Hepatocyte (in vitro differentiated cells): ENCODE measurements around the gene ARPC1A. TPM values are rescaled to one million over a fixed set of nuclear protein-coding genes. Genes with fewer than 3 reads are reported as not detected.
"Not testable (repeated sequence)": the region's sequence is repeated elsewhere in the genome, so short reads cannot be mapped to it uniquely, and the experiment has no call there.

Experiments used
- DNase-seq: peaks from one replicate; pipeline ENCODE4 v3.0.0-alpha.2; 2016; ENCODE audit warnings: low spot score
- H2AFZ ChIP-seq: fragments of 200-600 bp; sonication (generic); 2 replicates; pipeline ENCODE4 v1.6.0; 2016; ENCODE audit warnings: antibody characterized with exemption, mild to moderate bottlenecking
- H3K27ac ChIP-seq: fragments of 200-600 bp; sonication (generic); 2 replicates; pipeline ENCODE4 v1.5.1; 2016; ENCODE audit warnings: mild to moderate bottlenecking
- H3K27me3 ChIP-seq: fragments of 200-600 bp; sonication (generic); 2 replicates; pipeline ENCODE4 v1.6.1; 2016
- H3K36me3 ChIP-seq: fragments of 200-600 bp; sonication (generic); replicated peaks from 2 replicates; pipeline ENCODE4 v1.5.1; 2016; ENCODE audit warnings: low read depth; ENCODE audit not compliant: insufficient read depth
- H3K4me1 ChIP-seq: fragments of 200-600 bp; sonication (generic); 2 replicates; pipeline ENCODE4 v1.5.1; 2016; ENCODE audit warnings: mild to moderate bottlenecking, moderate library complexity; ENCODE audit not compliant: insufficient read depth
- H3K4me2 ChIP-seq: fragments of 200-600 bp; sonication (generic); 2 replicates; pipeline ENCODE4 v1.6.0; 2016
- H3K4me3 ChIP-seq: fragments of 200-600 bp; sonication (generic); 2 replicates; pipeline ENCODE4 v1.5.1; 2016; ENCODE audit warnings: mild to moderate bottlenecking
- H3K79me2 ChIP-seq: fragments of 200-600 bp; sonication (generic); 2 replicates; pipeline ENCODE4 v1.6.0; 2017; ENCODE audit warnings: mild to moderate bottlenecking
- H3K9me2 ChIP-seq: fragments of 200-600 bp; sonication (generic); replicated peaks from 2 replicates; pipeline ENCODE4 v1.6.0; 2017; ENCODE audit warnings: mild to moderate bottlenecking; ENCODE audit not compliant: insufficient read depth
- H3K9me3 ChIP-seq: fragments of 200-600 bp; sonication (generic); 2 replicates; pipeline ENCODE4 v1.5.1; 2016; ENCODE audit warnings: low read depth, mild to moderate bottlenecking
- H4K20me1 ChIP-seq: fragments of 200-600 bp; sonication (generic); 2 replicates; pipeline ENCODE4 v1.6.0; 2016; ENCODE audit warnings: mild to moderate bottlenecking; ENCODE audit not compliant: insufficient read depth, poor library complexity, severe bottlenecking
- EZH2 ChIP-seq: fragments of 200-600 bp; sonication (generic); IDR thresholded peaks from 2 replicates; pipeline ENCODE4 v1.6.1; 2016; ENCODE audit warnings: antibody characterized with exemption, mild to moderate bottlenecking, borderline replicate concordance
- EZH2phosphoT487 ChIP-seq: fragments of 200-600 bp; sonication (generic); IDR thresholded peaks from one replicate; pipeline ENCODE4 v1.6.1; 2018; ENCODE audit warnings: antibody characterized with exemption, mild to moderate bottlenecking, low read depth, moderate library complexity; ENCODE audit not compliant: unreplicated experiment, severe bottlenecking
- WGBS: methylation state at CpG from one replicate; pipeline ENCODE4 v1.1.6; 2016; ENCODE audit warnings: low lambda C conversion rate; ENCODE audit errors: missing lambda C conversion rate; 5-methylcytosine and 5-hydroxymethylcytosine counted together
- polyA plus RNA-seq: library from polyadenylated mRNA; unstranded; fragments of >200 nt; fragmentation: Nextera tagmentation; extraction: Ambion mirVana; gene quantifications from 2 replicates; pipeline ENCODE4 v1.2.1, GENCODE V29; 2016
- total RNA-seq: library from RNA; depleted of rRNA; stranded (reverse); fragments of >200 nt; gene quantifications from 2 replicates; pipeline ENCODE4 v1.2.3, GENCODE V29; 2014
- TF ChIP-seq, protein P1 (sequence below): fragments of 200-600 bp; sonication (generic); IDR thresholded peaks from 2 replicates; pipeline ENCODE4 v1.5.1; 2016; ENCODE audit warnings: antibody characterized with exemption, mild to moderate bottlenecking; ENCODE audit not compliant: poor library complexity

The ARPC1A gene
- total RNA-seq (158 and 166 TPM in 2 replicates), polyA plus RNA-seq (190 and 194 TPM in 2 replicates)

DNA sequence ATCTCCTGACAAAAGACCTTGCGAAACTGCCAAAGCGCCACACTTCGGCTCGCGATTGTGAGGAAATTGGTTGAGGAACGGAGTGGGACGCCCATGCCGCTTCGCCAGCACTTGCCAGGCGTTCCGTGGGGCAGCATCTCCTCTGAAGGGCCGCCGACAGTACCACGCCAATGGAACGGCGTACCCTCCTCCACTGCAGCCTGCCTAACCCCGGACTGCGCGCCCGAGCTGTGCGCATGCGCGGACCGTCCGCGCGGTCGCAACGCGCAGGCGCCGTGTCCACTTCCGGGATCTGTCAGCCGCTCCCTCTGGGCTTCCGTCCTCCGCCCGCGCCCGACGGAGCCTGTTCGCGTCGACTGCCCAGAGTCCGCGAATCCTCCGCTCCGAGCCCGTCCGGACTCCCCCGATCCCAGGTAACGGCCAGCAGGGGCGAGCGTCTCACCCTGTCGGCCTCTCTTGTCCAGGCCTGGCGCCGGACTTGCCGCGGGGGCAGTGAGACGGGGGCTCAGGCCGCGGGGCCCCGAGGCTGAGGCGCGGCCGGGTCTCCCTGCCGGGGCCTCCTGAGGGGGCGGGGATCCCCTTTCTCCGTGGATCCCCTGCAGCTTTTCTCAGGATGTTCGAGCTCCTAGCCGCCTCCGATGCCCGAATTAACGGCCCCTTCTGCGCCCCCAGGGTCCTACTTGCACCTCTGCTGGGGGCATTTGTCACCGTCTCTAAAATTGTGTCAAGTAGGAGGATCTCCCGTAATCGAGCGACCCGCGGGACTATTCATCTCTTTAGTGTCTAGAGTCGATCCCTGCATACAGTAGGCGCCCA, at the start of gene ARPC1A:
ARPC1A (plus strand) TSS at position 307 of the 816 bp plus-strand sequence. CDS start 7,456 bp downstream, outside the sequence.
- Histone ChIP-seq H3K4me2 (peak within 1 kb of the TSS; percentile 91), H3K4me3 (peak within 1 kb of the TSS; percentile 90), H3K4me1 (peaks cover 30% of the 10 kb centered on the region), H3K27ac (peak within 1 kb of the TSS; percentile 93), H3K36me3 (no peaks in the 10 kb centered on the region), H2AFZ (peak within 1 kb of the TSS; percentile 90), H3K9me2 (no peaks in the 10 kb centered on the region), H4K20me1 (peaks cover 15% of the 10 kb centered on the region), H3K79me2 (peaks cover 54% of the 10 kb centered on the region), H3K27me3 (no peaks in the 10 kb centered on the region), H3K9me3 (no peaks in the 10 kb centered on the region)
- DNase-seq: peak; percentile 97
- under 1% methylated on average over 74 of the region's 82 CpGs for WGBS
- no peak for TF ChIP-seq EZH2phosphoT487
- no peak for TF ChIP-seq EZH2
- TF ChIP-seq, protein P1, sequence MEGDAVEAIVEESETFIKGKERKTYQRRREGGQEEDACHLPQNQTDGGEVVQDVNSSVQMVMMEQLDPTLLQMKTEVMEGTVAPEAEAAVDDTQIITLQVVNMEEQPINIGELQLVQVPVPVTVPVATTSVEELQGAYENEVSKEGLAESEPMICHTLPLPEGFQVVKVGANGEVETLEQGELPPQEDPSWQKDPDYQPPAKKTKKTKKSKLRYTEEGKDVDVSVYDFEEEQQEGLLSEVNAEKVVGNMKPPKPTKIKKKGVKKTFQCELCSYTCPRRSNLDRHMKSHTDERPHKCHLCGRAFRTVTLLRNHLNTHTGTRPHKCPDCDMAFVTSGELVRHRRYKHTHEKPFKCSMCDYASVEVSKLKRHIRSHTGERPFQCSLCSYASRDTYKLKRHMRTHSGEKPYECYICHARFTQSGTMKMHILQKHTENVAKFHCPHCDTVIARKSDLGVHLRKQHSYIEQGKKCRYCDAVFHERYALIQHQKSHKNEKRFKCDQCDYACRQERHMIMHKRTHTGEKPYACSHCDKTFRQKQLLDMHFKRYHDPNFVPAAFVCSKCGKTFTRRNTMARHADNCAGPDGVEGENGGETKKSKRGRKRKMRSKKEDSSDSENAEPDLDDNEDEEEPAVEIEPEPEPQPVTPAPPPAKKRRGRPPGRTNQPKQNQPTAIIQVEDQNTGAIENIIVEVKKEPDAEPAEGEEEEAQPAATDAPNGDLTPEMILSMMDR: peak; percentile 24

DNA sequence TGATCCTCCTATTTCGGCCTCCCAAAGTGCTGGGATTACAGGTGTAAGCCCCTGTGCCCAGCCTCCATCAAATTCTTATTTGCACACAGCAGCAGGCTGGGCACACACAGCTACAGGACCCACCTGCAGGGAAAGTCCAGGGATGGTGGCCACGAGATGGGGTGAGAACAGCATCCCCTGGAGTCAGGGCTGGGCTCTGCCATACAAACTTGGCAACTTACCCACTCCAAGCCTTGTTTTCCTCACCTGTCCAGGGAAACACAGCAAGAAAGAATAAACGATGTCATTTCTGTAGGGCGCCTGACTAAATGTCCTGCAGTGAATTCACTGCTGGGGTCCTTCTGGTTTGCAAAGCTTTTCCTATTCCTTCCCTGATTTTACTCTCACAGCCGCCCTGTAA, 47.5 kb upstream of the ARPC1A start:
- H3K4me3 ChIP-seq: no peak overlapping the region
- H2AFZ ChIP-seq: no peak overlapping the region
- H3K27ac ChIP-seq: no peak overlapping the region
- H3K4me2 ChIP-seq: no peak overlapping the region
- no peaks in the 10 kb centered on the region for H3K79me2 ChIP-seq
- no peaks in the 10 kb centered on the region for H3K36me3 ChIP-seq
- H3K27me3 ChIP-seq: no peaks in the 10 kb centered on the region
- TF ChIP-seq, protein P1: no peak
- TF ChIP-seq EZH2 (no peak), EZH2phosphoT487 (no peak)
- H4K20me1 ChIP-seq: no peaks in the 10 kb centered on the region
- H3K9me3 ChIP-seq: no peaks in the 10 kb centered on the region
- DNase-seq: no peak
- 87% methylated on average over 5 of the region's 5 CpGs for WGBS
- H3K9me2 ChIP-seq: no peaks in the 10 kb centered on the region
- no peaks in the 10 kb centered on the region for H3K4me1 ChIP-seq

DNA sequence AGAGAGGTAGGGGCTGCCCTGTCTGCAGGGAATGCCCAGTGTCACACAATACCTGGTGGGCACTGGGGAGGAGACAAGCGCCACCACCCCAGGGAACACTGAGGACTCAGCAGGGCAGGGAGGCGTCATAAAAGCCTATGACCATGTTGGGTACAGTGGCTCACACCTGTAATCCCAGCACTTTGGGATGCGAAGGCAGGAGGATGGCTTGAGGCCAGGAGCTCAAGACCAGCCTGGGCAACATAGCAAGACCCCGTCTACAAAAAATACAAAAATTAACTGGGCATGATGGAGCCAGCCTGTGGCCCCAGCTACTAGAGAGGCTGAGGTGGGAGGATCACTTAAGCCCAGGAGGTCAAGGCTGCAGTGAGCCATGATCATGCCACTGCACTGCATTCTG, 41.5 kb upstream of the ARPC1A start:
- H3K79me2 ChIP-seq, H3K9me3 ChIP-seq, H3K27me3 ChIP-seq, H3K4me2 ChIP-seq, H4K20me1 ChIP-seq, H3K4me3 ChIP-seq, H2AFZ ChIP-seq, H3K36me3 ChIP-seq, H3K9me2 ChIP-seq, DNase-seq, H3K27ac ChIP-seq, H3K4me1 ChIP-seq: not testable (repeated sequence)
- WGBS: 97% methylated on average over 4 of the region's 4 CpGs

DNA sequence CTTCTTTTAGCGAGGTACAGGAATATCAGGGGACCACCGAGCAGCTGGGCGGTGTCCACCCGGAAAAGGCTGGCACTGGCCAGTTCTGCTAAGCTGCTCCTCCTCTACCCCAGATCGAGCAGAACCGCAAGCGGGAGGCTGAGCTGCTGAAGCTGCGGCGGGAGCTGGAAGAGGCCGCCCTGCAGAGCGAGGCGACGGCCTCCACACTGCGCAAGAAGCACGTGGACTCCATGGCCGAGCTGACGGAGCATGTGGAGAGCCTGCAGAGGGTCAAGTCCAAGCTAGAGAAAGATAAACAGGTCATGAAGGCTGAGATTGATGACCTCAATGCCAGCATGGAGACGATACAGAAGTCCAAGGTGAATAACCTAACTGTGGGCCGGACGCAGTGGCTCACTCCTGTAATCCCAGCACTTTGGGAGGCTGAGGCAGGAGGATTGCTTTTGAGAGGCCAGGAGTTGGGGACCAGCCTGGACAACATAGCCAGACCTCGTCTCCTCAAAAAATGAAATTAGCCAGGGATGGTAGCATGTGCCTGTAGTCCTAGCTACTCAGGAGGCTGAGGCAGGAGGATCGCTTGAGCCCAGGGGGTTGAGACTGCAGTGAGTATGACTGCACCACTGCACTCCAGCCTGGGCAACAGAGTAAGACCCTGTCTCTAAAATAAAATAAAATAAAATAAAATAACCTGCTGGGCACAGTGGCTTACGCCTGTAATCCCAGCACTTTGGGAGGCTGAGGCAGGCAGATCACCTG, 37.7 kb upstream of the ARPC1A start:
- no peak overlapping the region for H3K4me3 ChIP-seq
- H3K4me2 ChIP-seq: no peak overlapping the region
- no peak overlapping the region for H3K27ac ChIP-seq
- no peaks in the 10 kb centered on the region for H3K9me3 ChIP-seq
- no peaks in the 10 kb centered on the region for H3K36me3 ChIP-seq
- WGBS: 96% methylated on average over 23 of the region's 23 CpGs
- no peak for TF ChIP-seq EZH2phosphoT487
- TF ChIP-seq, protein P1: no peak
- TF ChIP-seq EZH2: no peak
- H3K79me2 ChIP-seq: no peaks in the 10 kb centered on the region
- H4K20me1 ChIP-seq: no peaks in the 10 kb centered on the region
- no peaks in the 10 kb centered on the region for H3K9me2 ChIP-seq
- H3K4me1 ChIP-seq: no peaks in the 10 kb centered on the region
- no peak overlapping the region for H2AFZ ChIP-seq
- no peaks in the 10 kb centered on the region for H3K27me3 ChIP-seq
- no peak for DNase-seq
